Non-pigmented ciliary epithelial cell (primary cell): Measurements from ENCODE around the gene MTRF1.

Experiments
- DNase-seq: peaks from one replicate; pipeline ENCODE4 v3.0.0-alpha.2; 2010; ENCODE audit warnings: low read depth

Gene MTRF1

GRCh38 chr13:41263261-41263971 lies at the start of gene MTRF1:
Gene MTRF1, minus strand, starts transcription at chr13:41263576. Its CDS starts 2,669 bp downstream, at chr13:41260907.
- DNase-seq, result no peak

GRCh38 chr13:41313117-41313516 lies 49.7 kb upstream of the MTRF1 start:
- DNase-seq, result no peak

- no peak for DNase-seq
Observed at GRCh38 chr13:41312176-41312500, 48.8 kb upstream of the MTRF1 start.

GRCh38 chr13:41311406-41312175 lies 48.2 kb upstream of the MTRF1 start:
- no peak for DNase-seq

- peak; percentile 76 for DNase-seq
Observed at GRCh38 chr13:41310963-41311405, 47.6 kb upstream of the MTRF1 start, which contains the start of gene NAA16. Gene NAA16, plus strand, starts transcription at chr13:41311267. Its CDS starts 262 bp downstream, at chr13:41311529.

- DNase-seq, result no peak
Observed at GRCh38 chr13:41307884-41308640, 44.7 kb upstream of the MTRF1 start.

GRCh38 chr13:41306271-41307145 lies 43.1 kb upstream of the MTRF1 start:
- DNase-seq, result no peak

- no peak for DNase-seq
Observed at GRCh38 chr13:41304551-41304950, 41.2 kb upstream of the MTRF1 start.

GRCh38 chr13:41302743-41303142 lies 39.4 kb upstream of the MTRF1 start:
- no peak for DNase-seq

- no peak for DNase-seq
Observed at GRCh38 chr13:41299316-41300094, 36.1 kb upstream of the MTRF1 start.

- DNase-seq, result no peak
Observed at GRCh38 chr13:41296879-41297646, 33.7 kb upstream of the MTRF1 start.

- no peak for DNase-seq
Observed at GRCh38 chr13:41295973-41296372, 32.6 kb upstream of the MTRF1 start.

GRCh38 chr13:41294914-41295313 lies 31.5 kb upstream of the MTRF1 start:
- no peak for DNase-seq

- no peak for DNase-seq
Observed at GRCh38 chr13:41293272-41293671, 29.9 kb upstream of the MTRF1 start.

- DNase-seq, result no peak
Observed at GRCh38 chr13:41291246-41291645, 27.9 kb upstream of the MTRF1 start.

- no peak for DNase-seq
Observed at GRCh38 chr13:41289463-41289881, 26.1 kb upstream of the MTRF1 start.

GRCh38 chr13:41286370-41286769 lies 23.0 kb upstream of the MTRF1 start:
- DNase-seq, result no peak

GRCh38 chr13:41284512-41285288 lies 21.3 kb upstream of the MTRF1 start:
- peak; percentile 78 for DNase-seq

- DNase-seq, result no peak
Observed at GRCh38 chr13:41282129-41282571, 18.8 kb upstream of the MTRF1 start.
